ENCODE data around the gene TGFB2. TPM values are rescaled to one million over a fixed set of nuclear protein-coding genes. Genes with fewer than 3 reads are reported as not detected.

Gene TGFB2
- total RNA-seq, 4 donors from 2014 or later, result 0.40 to 1.9 (median 0.57) TPM

DNA sequence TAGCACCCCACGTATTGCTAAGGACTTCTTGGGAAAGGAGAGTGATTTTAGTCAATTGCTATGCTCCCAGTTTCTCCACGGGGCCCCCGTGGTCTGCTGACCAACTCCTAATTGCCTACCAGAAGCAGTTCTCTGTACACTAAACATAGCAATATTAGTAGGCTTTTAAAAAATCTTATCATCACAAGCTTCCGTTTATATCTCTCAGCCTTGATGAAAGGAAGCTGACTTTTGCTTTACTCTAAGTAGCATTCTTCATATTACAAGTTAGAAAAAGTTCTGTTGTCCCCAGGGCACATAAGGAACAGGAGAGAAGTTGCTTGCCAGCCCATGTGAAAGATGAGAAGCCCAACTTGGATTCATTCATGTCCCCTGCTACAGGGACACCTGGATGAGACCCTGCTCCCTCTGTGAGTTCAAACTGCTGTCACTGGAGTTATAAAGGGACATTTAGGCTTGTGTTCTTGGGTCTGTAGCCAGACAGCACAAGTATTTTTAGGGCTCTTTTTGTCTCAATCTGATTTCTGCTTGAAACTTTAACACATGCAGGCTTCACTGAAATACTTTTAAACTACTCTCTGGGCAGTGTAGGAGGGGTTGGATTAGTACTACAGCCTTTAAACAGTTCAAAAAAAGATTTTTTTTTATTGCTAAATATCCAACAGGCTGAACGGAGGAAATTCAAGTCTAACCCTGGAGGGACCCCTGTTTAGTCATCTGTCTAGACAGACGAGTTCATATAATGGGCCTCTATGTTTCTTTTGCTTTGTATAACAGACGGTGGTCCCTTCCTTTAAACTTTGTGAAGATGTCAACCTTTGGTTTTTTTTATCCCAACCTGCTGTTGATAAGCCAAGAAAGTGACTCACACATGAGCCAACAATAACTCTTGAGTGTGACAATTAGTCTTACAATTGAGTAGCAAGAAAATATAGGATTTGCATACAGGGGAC, 29.5 kb downstream of the TGFB2 start:
- no peak for TF ChIP-seq POLR2A (IDR thresholded peaks at IDR 0.05)
- TF ChIP-seq CTCF (IDR thresholded peaks at IDR 0.05), result no peak
- no peaks in the 10 kb centered on the region for H3K27me3 ChIP-seq
- H3K4me3 ChIP-seq, result no peak overlapping the region
- H3K27ac ChIP-seq, result peak overlapping the region in 1 of 4 donors; percentile 48
- H3K9me3 ChIP-seq, result no peaks in the 10 kb centered on the region
- whole genome bisulfite sequencing, 2 donors, result 39 to 44% methylated on average over 7 of the region's 7 CpGs
- no peak for DNase-seq
- H3K36me3 ChIP-seq, result no peaks in the 10 kb centered on the region
- H3K4me1 ChIP-seq, result peaks cover 0 to 34% (median 11%) of the 10 kb centered on the region in 3 donors
- intact Hi-C loops (cut with DNase I), result no loop called here

DNA sequence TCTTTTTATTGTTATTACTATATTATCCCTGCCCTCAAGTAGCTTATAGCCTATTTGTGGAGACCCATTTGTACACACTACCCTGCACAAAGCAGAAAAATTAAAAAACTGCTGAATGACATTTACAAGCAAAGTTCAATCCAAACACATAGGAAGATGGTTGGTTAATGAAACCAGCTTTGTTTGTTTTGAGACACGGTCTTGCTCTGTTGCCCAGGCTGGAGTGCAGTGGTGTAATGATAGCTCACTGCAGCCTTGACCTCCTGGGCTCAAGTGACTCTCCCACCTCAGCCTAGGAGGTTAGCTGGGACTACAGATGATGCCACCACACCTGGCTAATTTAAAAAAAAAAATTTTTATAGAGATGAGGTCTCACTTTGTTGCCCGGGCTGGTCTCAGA, 31.6 kb downstream of the TGFB2 start:
- H3K36me3 ChIP-seq, result no peaks in the 10 kb centered on the region
- H3K4me3 ChIP-seq, result no peak overlapping the region
- H3K4me1 ChIP-seq, result peaks cover 0 to 33% (median 17%) of the 10 kb centered on the region in 3 donors
- DNase-seq, result no peak
- 47 to 51% methylated on average over 2 of the region's 2 CpGs for WGBS, 2 donors
- intact Hi-C loops (cut with DNase I), result no loop called here
- no peaks in the 10 kb centered on the region for H3K9me3 ChIP-seq
- H3K27me3 ChIP-seq, result no peaks in the 10 kb centered on the region
- TF ChIP-seq CTCF (IDR thresholded peaks at IDR 0.05) (no peak), POLR2A (IDR thresholded peaks at IDR 0.05) (no peak)
- H3K27ac ChIP-seq, result no peak overlapping the region

GRCh38 chr1:218377143-218377660, 32.1 kb downstream of the TGFB2 start:
- Histone ChIP-seq H3K9me3 (no peaks in the 10 kb centered on the region), H3K36me3 (no peaks in the 10 kb centered on the region), H3K4me3 (no peak overlapping the region), H3K27ac (no peak overlapping the region), H3K4me1 (peaks cover 0 to 30% (median 17%) of the 10 kb centered on the region in 3 donors), H3K27me3 (no peaks in the 10 kb centered on the region)
- DNase-seq, result no peak
- 29 to 44% methylated on average over 4 of the region's 4 CpGs for WGBS, 2 donors
- intact Hi-C loops (cut with DNase I), result no loop called here
- TF ChIP-seq POLR2A (IDR thresholded peaks at IDR 0.05) (no peak), CTCF (IDR thresholded peaks at IDR 0.05) (no peak)

- no peak for DNase-seq
- H3K27ac ChIP-seq, result peak overlapping the region in 1 of 4 donors; percentile 25
Measured at GRCh38 chr1:218380125-218380977, 35.2 kb downstream of the TGFB2 start.

More at GRCh38 chr1:218380125-218380977, 35.2 kb downstream of the TGFB2 start:
- intact Hi-C loops (cut with DNase I), result no loop called here
- no peak overlapping the region for H3K4me3 ChIP-seq
- no peaks in the 10 kb centered on the region for H3K36me3 ChIP-seq
- peaks cover 0 to 20% (median 14%) of the 10 kb centered on the region in 3 donors for H3K4me1 ChIP-seq
- 67 to 78% methylated on average over 6 to 7 of the region's 7 CpGs for WGBS, 2 donors
- TF ChIP-seq CTCF (IDR thresholded peaks at IDR 0.05) (no peak), POLR2A (IDR thresholded peaks at IDR 0.05) (no peak)
- no peaks in the 10 kb centered on the region for H3K27me3 ChIP-seq
- H3K9me3 ChIP-seq, result no peaks in the 10 kb centered on the region
